ENCODE measurements around the gene EDNRA. TPM values are rescaled to one million over a fixed set of nuclear protein-coding genes. Genes with fewer than 3 reads are reported as not detected.

The EDNRA gene
- total RNA-seq, 4 donors from 2014 or later: 12.7 to 25.5 (median 19.4) TPM

- Histone ChIP-seq H3K9me3 (no peaks in the 10 kb centered on the region), H3K4me3 (no peak overlapping the region), H3K27ac (no peak overlapping the region), H3K36me3 (no peaks in the 10 kb centered on the region), H3K4me1 (no peaks in the 10 kb centered on the region), H3K27me3 (no peaks in the 10 kb centered on the region)
- no peak for DNase-seq (ENCODE audit: low spot score in 2 of 2)
- no peak for TF ChIP-seq CTCF (IDR thresholded peaks at IDR 0.05)
Observed at GRCh38 chr4:147487616-147488015, 6.7 kb downstream of the EDNRA start.

- TF ChIP-seq EP300 (IDR thresholded peaks at IDR 0.05) (no peak), POLR2A (IDR thresholded peaks at IDR 0.05) (no peak), CTCF (IDR thresholded peaks at IDR 0.05) (no peak)
Observed at GRCh38 chr4:147488556-147488955, 7.7 kb downstream of the EDNRA start.

GRCh38 chr4:147491086-147491485, 10.2 kb downstream of the EDNRA start:
- TF ChIP-seq POLR2A (IDR thresholded peaks at IDR 0.05) (no peak), EP300 (IDR thresholded peaks at IDR 0.05) (no peak), CTCF (IDR thresholded peaks at IDR 0.05) (no peak)
- H3K27ac ChIP-seq: no peak overlapping the region
- no peaks in the 10 kb centered on the region for H3K27me3 ChIP-seq

More at GRCh38 chr4:147488556-147488955, 7.7 kb downstream of the EDNRA start:
- DNase-seq (ENCODE audit: low spot score in 2 of 2): no peak
- H3K27me3 ChIP-seq: no peaks in the 10 kb centered on the region
- H3K36me3 ChIP-seq: no peaks in the 10 kb centered on the region
- no peak overlapping the region for H3K27ac ChIP-seq
- no peaks in the 10 kb centered on the region for H3K9me3 ChIP-seq
- 70 to 83% methylated on average over 1 of the region's 1 CpG for WGBS, 2 donors
- no peak overlapping the region for H3K4me3 ChIP-seq
- no peaks in the 10 kb centered on the region for H3K4me1 ChIP-seq

GRCh38 chr4:147492306-147492705, 11.4 kb downstream of the EDNRA start:
- Histone ChIP-seq H3K4me1 (no peaks in the 10 kb centered on the region), H3K9me3 (no peaks in the 10 kb centered on the region), H3K27ac (no peak overlapping the region), H3K36me3 (no peaks in the 10 kb centered on the region), H3K4me3 (no peak overlapping the region), H3K27me3 (no peaks in the 10 kb centered on the region)
- WGBS, 2 donors: 36 to 45% methylated on average over 2 of the region's 2 CpGs
- TF ChIP-seq POLR2A (IDR thresholded peaks at IDR 0.05) (no peak), EP300 (IDR thresholded peaks at IDR 0.05) (no peak), CTCF (IDR thresholded peaks at IDR 0.05) (no peak)
- DNase-seq (ENCODE audit: low spot score in 2 of 2): no peak

More at GRCh38 chr4:147491086-147491485, 10.2 kb downstream of the EDNRA start:
- no peak for DNase-seq (ENCODE audit: low spot score in 2 of 2)
- no peaks in the 10 kb centered on the region for H3K9me3 ChIP-seq
- 64 to 70% methylated on average over 2 of the region's 2 CpGs for WGBS, 2 donors
- H3K4me3 ChIP-seq: no peak overlapping the region
- H3K4me1 ChIP-seq: no peaks in the 10 kb centered on the region
- H3K36me3 ChIP-seq: no peaks in the 10 kb centered on the region

- 18 to 20% methylated on average over 6 of the region's 6 CpGs for WGBS, 2 donors
- peak overlapping the region in 1 of 4 donors; percentile 43 for H3K27ac ChIP-seq
- TF ChIP-seq POLR2A (IDR thresholded peaks at IDR 0.05): no peak
- no peak for TF ChIP-seq CTCF (IDR thresholded peaks at IDR 0.05)
- TF ChIP-seq EP300 (IDR thresholded peaks at IDR 0.05): peak in 1 of 2 donors; percentile 63
- no peaks in the 10 kb centered on the region for H3K36me3 ChIP-seq
- no peaks in the 10 kb centered on the region for H3K27me3 ChIP-seq
- no peaks in the 10 kb centered on the region for H3K9me3 ChIP-seq
- H3K4me1 ChIP-seq: no peaks in the 10 kb centered on the region
- H3K4me3 ChIP-seq: no peak overlapping the region
- no peak for DNase-seq (ENCODE audit: low spot score in 2 of 2)
Observed at GRCh38 chr4:147492761-147493160, 11.9 kb downstream of the EDNRA start.
